GM12875 (cell line): ENCODE data around the gene ADGRF5.

Experiments
- H3K4me3 ChIP-seq: one replicate; pipeline ENCODE4 v1.5.1; 2011; ENCODE audit warnings: low read depth, low read length, control low read depth
- CTCF ChIP-seq: IDR thresholded peaks from 2 replicates; pipeline ENCODE4 v1.5.1; 2011; ENCODE audit warnings: low read depth, mild to moderate bottlenecking, control low read depth, inconsistent platforms, low read length, moderate library complexity, borderline replicate concordance; ENCODE audit not compliant: insufficient read depth

ADGRF5 gene

GRCh38 chr6:46894433-46894832, 27.3 kb downstream of the ADGRF5 start:
- no peak for TF ChIP-seq CTCF
- no peak overlapping the region for H3K4me3 ChIP-seq

GRCh38 chr6:46893648-46894047, 28.1 kb downstream of the ADGRF5 start:
- TF ChIP-seq CTCF = no peak
- H3K4me3 ChIP-seq = no peak overlapping the region

GRCh38 chr6:46891252-46891795, 30.4 kb downstream of the ADGRF5 start:
- TF ChIP-seq CTCF = no peak
- no peak overlapping the region for H3K4me3 ChIP-seq

GRCh38 chr6:46888578-46888977, 33.2 kb downstream of the ADGRF5 start:
- no peak for TF ChIP-seq CTCF
- no peak overlapping the region for H3K4me3 ChIP-seq

GRCh38 chr6:46888031-46888430, 33.7 kb downstream of the ADGRF5 start:
- no peak overlapping the region for H3K4me3 ChIP-seq
- no peak for TF ChIP-seq CTCF

- H3K4me3 ChIP-seq = no peak overlapping the region
- no peak for TF ChIP-seq CTCF
Measured at GRCh38 chr6:46882645-46883044, 39.1 kb downstream of the ADGRF5 start.

GRCh38 chr6:46879003-46879402, 42.7 kb downstream of the ADGRF5 start:
- H3K4me3 ChIP-seq = no peak overlapping the region
- TF ChIP-seq CTCF = no peak
